Endometrial microvascular endothelial cells (primary cell): Measurements from ENCODE around the gene CST11. TPM values are rescaled to one million over a fixed set of nuclear protein-coding genes. Genes with fewer than 3 reads are reported as not detected.

Experiments
- in situ Hi-C: cut with HindIII; loops from 2 replicates; pipeline ENCODE4 v1.10.0; 2017; ENCODE audit warnings: low sequenced_read_pairs, low pct_unique_long_range_greater_than_20kb; ENCODE audit errors: inconsistent ontology term
- total RNA-seq: library from RNA; depleted of rRNA; stranded (reverse); fragments of >200 nt; gene quantifications from one replicate; pipeline ENCODE4 v1.2.3, GENCODE V29; 2015; ENCODE audit errors: inconsistent ontology term

The CST11 gene
- total RNA-seq, 1 donor from 2014 or later: not detected

GRCh38 chr20:23434521-23435313 is 18.0 kb downstream of the CST11 start:
- in situ Hi-C loops: no loop called here

- in situ Hi-C loops: no loop called here
These were observed 19.0 kb downstream of the CST11 start for GRCh38 chr20:23433628-23434027.

- in situ Hi-C loops: no loop called here
These were observed 27.5 kb downstream of the CST11 start for GRCh38 chr20:23425129-23425528.

GRCh38 chr20:23420943-23421931 is 31.4 kb downstream of the CST11 start, which contains the start of gene NAPB:
NAPB (minus strand) TSS chr20:23421488; CDS start chr20:23421402, 86 bp downstream.
- in situ Hi-C loops: no loop called here

GRCh38 chr20:23419995-23420901 is 32.4 kb downstream of the CST11 start:
- in situ Hi-C loops: no loop called here

- in situ Hi-C loops: no loop called here
These were observed 33.0 kb downstream of the CST11 start for GRCh38 chr20:23419657-23419994.

GRCh38 chr20:23417861-23418260 is 34.8 kb downstream of the CST11 start:
- in situ Hi-C loops: no loop called here

- in situ Hi-C loops: no loop called here
These were observed 36.6 kb downstream of the CST11 start for GRCh38 chr20:23415959-23416583.

GRCh38 chr20:23415555-23415954 is 37.1 kb downstream of the CST11 start:
- in situ Hi-C loops: no loop called here

- in situ Hi-C loops: no loop called here
These were observed 38.0 kb downstream of the CST11 start for GRCh38 chr20:23414526-23415188.

- in situ Hi-C loops: no loop called here
These were observed 38.7 kb downstream of the CST11 start for GRCh38 chr20:23413862-23414422.

GRCh38 chr20:23412026-23412425 is 40.6 kb downstream of the CST11 start:
- in situ Hi-C loops: no loop called here

GRCh38 chr20:23410916-23411695 is 41.6 kb downstream of the CST11 start:
- in situ Hi-C loops: no loop called here

- in situ Hi-C loops: no loop called here
These were observed 42.9 kb downstream of the CST11 start for GRCh38 chr20:23409800-23410199.

GRCh38 chr20:23408957-23409356 is 43.7 kb downstream of the CST11 start:
- in situ Hi-C loops: no loop called here

GRCh38 chr20:23407781-23408464 is 44.8 kb downstream of the CST11 start:
- in situ Hi-C loops: no loop called here
